HL-60/S4 treated with phorbol 12-myristate 13-acetate at 8.2 ng/mL for 4 days and 3 days (cell line): ENCODE measurements around the gene CHST10.
"Not testable (repeated sequence)": the region's sequence is repeated elsewhere in the genome, so short reads cannot be mapped to it uniquely, and the experiment has no call there.

ENCODE experiments used
- in situ Hi-C: fragments of 300-500 bp; cut with MboI; formaldehyde crosslinking; loops from 2 replicates; pipeline ENCODE4 v1.15.0; 2022; ENCODE audit warnings: low sequenced_read_pairs

The CHST10 gene

DNA sequence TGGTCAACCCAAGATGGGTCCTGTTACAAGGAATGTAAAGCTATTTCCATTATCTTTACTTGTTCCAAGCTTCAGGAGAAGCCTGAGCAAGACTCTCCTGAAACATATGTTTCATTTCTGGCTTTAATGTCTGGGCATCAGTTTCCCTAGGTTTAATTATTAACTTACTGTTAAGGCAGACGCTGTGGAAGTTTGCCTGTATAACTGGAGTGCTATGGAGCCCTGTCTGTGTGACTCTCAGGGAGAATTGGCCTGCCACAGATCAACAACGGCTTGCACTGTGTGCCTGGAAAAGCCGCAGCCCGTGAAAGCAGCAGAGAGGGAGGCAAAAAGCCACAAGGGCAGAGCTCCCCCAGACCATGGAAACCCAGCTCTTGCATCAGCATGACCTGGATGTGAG, 73.0 kb downstream of the CHST10 start:
- in situ Hi-C loops: no loop called here

DNA sequence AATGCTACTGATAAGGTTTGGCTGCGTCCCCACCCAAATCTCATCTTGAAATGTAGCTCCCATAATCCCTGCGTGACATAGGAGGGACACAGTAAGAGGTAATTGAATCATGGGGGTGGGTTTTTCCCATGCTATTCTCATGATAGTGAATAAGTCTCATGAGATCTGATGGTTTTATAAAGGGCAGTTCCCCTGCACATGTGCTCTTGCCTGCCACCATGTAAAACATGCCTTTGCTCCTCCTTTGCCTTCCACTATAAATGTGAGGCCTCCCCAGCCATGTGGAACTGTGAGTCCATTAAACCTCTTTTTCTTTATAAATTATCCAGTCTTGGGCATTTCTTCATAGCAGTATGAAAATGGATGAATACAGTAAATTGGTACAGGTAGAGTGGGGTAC, 75.0 kb downstream of the CHST10 start:
- in situ Hi-C loops: not testable (repeated sequence)
